T47D (cell line): ENCODE data around the gene PUS3.

Experiments used
- DNase-seq, 2 experiments: peaks; one replicate each; pipeline versions ENCODE4 v3.0.0 to v3.0.0-alpha.2; 2011 to 2012; ENCODE audit warnings: low read depth in 1 of 2, low spot score in 1 of 2
- JUND ChIP-seq: IDR thresholded peaks from 2 replicates; pipeline ENCODE4 v1.6.1; 2012; ENCODE audit warnings: low read depth
- in situ Hi-C: cut with HindIII; loops from 2 replicates; pipeline ENCODE4 v1.10.0; 2016; ENCODE audit warnings: low sequenced_read_pairs, low pct_unique_long_range_greater_than_20kb

PUS3 gene

GRCh38 chr11:125934473-125934872 is 31.5 kb upstream of the PUS3 start:
- TF ChIP-seq JUND: no peak
- no peak for DNase-seq
- in situ Hi-C loops: no loop called here

DNA sequence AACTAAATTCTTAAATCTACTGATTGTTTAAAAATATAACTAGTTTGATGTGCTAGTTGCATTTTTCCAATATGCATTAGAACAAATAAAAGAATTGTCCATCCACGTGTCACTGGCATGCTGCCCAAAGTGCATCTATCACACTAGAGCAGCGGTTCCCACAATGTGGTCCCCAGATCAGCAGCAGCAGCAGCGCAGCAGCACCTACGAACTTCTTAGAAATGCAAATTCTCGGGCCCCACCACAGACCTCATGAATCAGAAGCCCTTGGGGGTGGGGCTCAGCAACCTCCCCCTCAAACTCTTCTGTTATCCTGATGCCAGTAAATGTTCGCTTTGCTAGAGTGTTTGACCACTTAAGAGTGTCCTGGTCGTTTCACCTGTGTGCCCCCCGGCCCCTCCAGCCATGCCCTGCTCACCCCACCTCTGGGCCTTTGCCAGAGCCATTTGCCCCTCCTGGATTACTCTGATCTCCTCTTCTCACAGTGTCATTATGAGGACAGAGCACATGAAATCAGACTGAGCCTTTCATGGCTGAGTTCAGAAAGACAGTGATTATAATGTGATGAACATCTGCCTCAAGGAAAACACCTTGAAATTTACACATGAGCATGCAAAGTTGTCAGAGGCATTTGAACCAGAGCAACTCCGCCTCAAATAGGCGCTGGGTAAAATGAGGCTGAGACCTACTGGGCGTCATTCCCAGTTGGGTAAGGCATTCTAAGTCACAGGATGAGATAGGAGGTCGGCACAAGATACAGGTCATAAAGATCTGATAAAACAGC is 30.2 kb upstream of the PUS3 start:
- DNase-seq: no peak
- in situ Hi-C loops: no loop called here
- TF ChIP-seq JUND: no peak

GRCh38 chr11:125932301-125932700 is 29.3 kb upstream of the PUS3 start:
- no peak for DNase-seq
- in situ Hi-C loops: no loop called here
- TF ChIP-seq JUND: no peak

GRCh38 chr11:125931668-125932067 is 28.7 kb upstream of the PUS3 start:
- TF ChIP-seq JUND: no peak
- DNase-seq: no peak
- in situ Hi-C loops: no loop called here

DNA sequence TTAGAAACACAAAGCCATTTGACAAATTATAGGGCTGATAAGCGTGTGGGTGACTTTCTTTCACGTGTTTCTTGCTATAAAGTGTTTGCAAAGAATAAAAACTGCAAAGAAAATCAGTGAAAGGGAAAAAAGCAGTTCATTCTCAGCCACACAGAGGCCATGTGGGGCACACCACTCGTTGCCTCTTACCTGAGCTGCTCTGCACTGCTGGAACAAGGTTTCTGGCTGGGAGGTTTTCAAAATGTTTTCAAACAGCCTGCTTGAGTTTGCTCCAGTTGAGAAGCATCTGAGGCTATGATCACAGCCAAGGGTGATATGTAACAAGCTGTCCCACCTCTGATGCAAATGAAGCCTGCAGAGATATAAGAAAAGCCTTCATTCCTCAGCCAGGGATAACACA is 28.1 kb upstream of the PUS3 start:
- in situ Hi-C loops: no loop called here
- TF ChIP-seq JUND: no peak
- DNase-seq: no peak

GRCh38 chr11:125930076-125930450 is 27.1 kb upstream of the PUS3 start:
- no peak for DNase-seq
- in situ Hi-C loops: no loop called here
- TF ChIP-seq JUND: no peak

DNA sequence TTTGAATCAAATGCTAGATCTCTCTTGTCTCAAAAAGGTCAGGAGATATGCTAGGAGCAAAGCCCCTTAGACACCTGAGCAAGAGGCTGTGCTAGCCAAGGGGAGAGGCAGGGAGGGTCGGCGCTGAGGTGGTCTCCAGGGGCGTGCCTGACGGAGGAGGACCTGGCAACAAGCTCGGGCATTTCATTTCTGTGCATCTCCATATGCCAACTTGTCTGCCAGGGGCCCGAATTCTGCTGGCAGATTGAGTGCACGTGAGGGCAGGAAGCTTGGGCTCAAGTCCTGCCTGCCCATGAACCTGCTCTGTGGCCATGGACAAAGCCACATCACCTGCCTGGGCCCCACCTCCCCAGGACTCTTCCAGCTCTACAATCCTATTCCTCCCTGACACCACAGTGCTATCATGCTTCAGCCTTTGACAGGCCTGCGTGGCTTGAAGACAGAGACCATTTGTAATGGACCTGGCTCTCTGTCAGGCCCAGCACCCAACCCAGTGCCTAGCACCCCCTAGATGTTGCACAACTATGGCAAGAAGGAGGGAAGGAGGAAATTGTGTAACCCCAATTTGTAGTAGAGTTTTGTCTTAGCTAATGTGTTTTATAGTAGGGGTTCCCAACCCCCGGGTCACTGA is 26.6 kb upstream of the PUS3 start:
- TF ChIP-seq JUND: no peak
- DNase-seq: no peak
- in situ Hi-C loops: no loop called here

GRCh38 chr11:125926682-125927081 is 23.7 kb upstream of the PUS3 start:
- no peak for DNase-seq
- TF ChIP-seq JUND: no peak
- in situ Hi-C loops: no loop called here

- no peak for TF ChIP-seq JUND
- no peak for DNase-seq
- in situ Hi-C loops: no loop called here
Observed at GRCh38 chr11:125925804-125926203, 22.8 kb upstream of the PUS3 start.

GRCh38 chr11:125925247-125925740 is 22.3 kb upstream of the PUS3 start:
- no peak for DNase-seq
- no peak for TF ChIP-seq JUND
- in situ Hi-C loops: no loop called here

DNA sequence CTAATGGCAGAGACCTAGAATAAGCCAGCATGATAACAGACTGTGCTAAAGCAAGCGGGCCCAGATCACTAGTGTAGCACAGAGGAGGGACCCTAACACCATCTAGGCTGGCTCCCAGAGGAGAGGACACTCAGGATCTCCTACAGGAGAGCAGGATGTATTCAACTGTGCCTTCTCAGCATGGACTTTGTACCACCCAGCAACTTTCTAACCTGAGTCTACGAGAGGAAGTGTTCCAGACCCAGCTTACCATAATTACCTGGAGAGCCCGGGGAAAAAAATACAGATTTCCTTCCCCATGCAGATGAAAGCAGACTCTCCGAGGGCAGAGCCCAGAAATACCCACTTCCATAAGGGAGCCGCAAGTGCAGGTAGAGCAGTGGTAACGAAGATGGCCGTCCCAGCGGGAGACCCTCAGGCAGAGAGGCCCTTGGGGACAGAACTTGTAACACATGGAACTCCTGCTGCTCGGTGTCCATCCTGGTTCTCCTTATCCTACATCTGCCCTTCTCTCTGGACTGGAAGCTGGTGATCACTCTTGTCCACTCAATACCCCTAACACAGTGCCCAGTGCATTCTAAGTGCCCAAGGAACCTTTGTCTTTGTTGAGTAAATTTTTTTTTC is 21.5 kb upstream of the PUS3 start:
- in situ Hi-C loops: loop anchor here (25.0 kb wide), 1 partner anchor 263 kb away; no protein-coding TSS in a partner anchor
- DNase-seq: no peak
- TF ChIP-seq JUND: no peak

- TF ChIP-seq JUND: no peak
- in situ Hi-C loops: loop anchor here (25.0 kb wide), 1 partner anchor 264 kb away; no protein-coding TSS in a partner anchor
- DNase-seq: no peak
Observed at GRCh38 chr11:125923633-125924032, 20.6 kb upstream of the PUS3 start.
